Natural killer cell (primary cell): ENCODE data around the gene RCCD1. TPM values are rescaled to one million over a fixed set of nuclear protein-coding genes. Genes with fewer than 3 reads are reported as not detected.

Experiments
- ATAC-seq, 3 donors: fragments of 150-1000 bp in 2 of 3; fragments of 200-7000 bp in 1 of 3; cut with Tn5 transposase; 1 replicate in 1 of 3; 2 replicates in 2 of 3; pipeline ENCODE4 v1.10.0; 2021; ENCODE audit warnings: mild to moderate bottlenecking in 2 of 3, moderate library complexity in 2 of 3
- DNase-seq, 2 donors: peaks; one replicate each; pipeline versions ENCODE4 v3.0.0 to v3.0.0-alpha.2; 2013 to 2021; ENCODE audit warnings: mixed read lengths in 1 of 2
- H3K27ac ChIP-seq: one replicate; pipeline ENCODE4 v1.5.1; 2013; ENCODE audit warnings: mild to moderate bottlenecking, low read length
- H3K27me3 ChIP-seq: one replicate; pipeline ENCODE4 v1.6.1; 2013; ENCODE audit warnings: low read length; ENCODE audit not compliant: control insufficient read depth, insufficient read depth
- H3K36me3 ChIP-seq: one replicate; pipeline ENCODE4 v1.6.1; 2013; ENCODE audit warnings: low read length; ENCODE audit not compliant: control insufficient read depth, insufficient read depth
- H3K4me1 ChIP-seq: one replicate; pipeline ENCODE4 v1.6.1; 2013; ENCODE audit warnings: low read length; ENCODE audit not compliant: control insufficient read depth, insufficient read depth
- H3K4me3 ChIP-seq: one replicate; pipeline ENCODE4 v1.5.1; 2013; ENCODE audit warnings: low read length
- H3K9me3 ChIP-seq: one replicate; pipeline ENCODE4 v1.6.1; 2013; ENCODE audit warnings: low read length; ENCODE audit not compliant: control insufficient read depth, insufficient read depth
- H3K27ac Mint-ChIP-seq, 2 donors: one replicate each; pipeline ENCODE4 v1.8.0; 2022; ENCODE audit warnings: mild to moderate bottlenecking in 2 of 2, mixed read lengths in 2 of 2, moderate library complexity in 1 of 2
- H3K27me3 Mint-ChIP-seq, 2 donors: one replicate each; pipeline ENCODE4 v1.8.0; 2022; ENCODE audit warnings: low read depth in 2 of 2, mixed read lengths in 2 of 2
- H3K36me3 Mint-ChIP-seq: one replicate; pipeline ENCODE4 v1.8.0; 2022; ENCODE audit warnings: mixed read lengths
- H3K4me1 Mint-ChIP-seq, 2 donors: one replicate each; pipeline ENCODE4 v1.8.0; 2022; ENCODE audit warnings: mixed read lengths in 2 of 2
- H3K4me3 Mint-ChIP-seq: one replicate; pipeline ENCODE4 v1.8.0; 2022; ENCODE audit warnings: mild to moderate bottlenecking, moderate library complexity, mixed read lengths
- H3K9me3 Mint-ChIP-seq, 2 donors: one replicate each; pipeline ENCODE4 v1.8.0; 2022; ENCODE audit warnings: mixed read lengths in 2 of 2
- WGBS: methylation state at CpG from one replicate; pipeline ENCODE4 v1.1.7; 2013; ENCODE audit warnings: missing lambda C conversion rate; ENCODE audit not compliant: insufficient coverage; 5-methylcytosine and 5-hydroxymethylcytosine counted together
- intact Hi-C: fragments of 100-400 bp; cut with micrococcal nuclease; formaldehyde crosslinking; loops from one replicate; pipeline ENCODE4 v1.14.2; 2022
- total RNA-seq, 4 donors: library from RNA; stranded (reverse); fragments of 120-200 nt in 1 of 4; gene quantifications; one replicate each; pipeline versions ENCODE4 v1.2.3 to v1.2.4, GENCODE V29; 2013 to 2022
- TF ChIP-seq, protein P1 (sequence below): fragments of 200-600 bp; IDR thresholded peaks from one replicate; pipeline ENCODE4 v1.8.0; 2022; ENCODE audit warnings: antibody characterized with exemption

RCCD1 gene
- total RNA-seq, 3 donors from 2014 or later (not counting 1 experiment from before 2014, with no cell fraction given) = 4.2 to 5.4 (median 5.1) TPM

- WGBS = 98% methylated on average over 16 of the region's 16 CpGs
- Mint-ChIP-seq H3K36me3 (no peaks in the 10 kb centered on the region), H3K27ac (no peak overlapping the region), H3K9me3 (no peaks in the 10 kb centered on the region), H3K4me3 (no peak overlapping the region), H3K27me3 (no peaks in the 10 kb centered on the region), H3K4me1 (no peaks in the 10 kb centered on the region)
- DNase-seq = no peak
- H3K4me1 ChIP-seq = no peaks in the 10 kb centered on the region
- no peak for ATAC-seq
- TF ChIP-seq, protein P1, sequence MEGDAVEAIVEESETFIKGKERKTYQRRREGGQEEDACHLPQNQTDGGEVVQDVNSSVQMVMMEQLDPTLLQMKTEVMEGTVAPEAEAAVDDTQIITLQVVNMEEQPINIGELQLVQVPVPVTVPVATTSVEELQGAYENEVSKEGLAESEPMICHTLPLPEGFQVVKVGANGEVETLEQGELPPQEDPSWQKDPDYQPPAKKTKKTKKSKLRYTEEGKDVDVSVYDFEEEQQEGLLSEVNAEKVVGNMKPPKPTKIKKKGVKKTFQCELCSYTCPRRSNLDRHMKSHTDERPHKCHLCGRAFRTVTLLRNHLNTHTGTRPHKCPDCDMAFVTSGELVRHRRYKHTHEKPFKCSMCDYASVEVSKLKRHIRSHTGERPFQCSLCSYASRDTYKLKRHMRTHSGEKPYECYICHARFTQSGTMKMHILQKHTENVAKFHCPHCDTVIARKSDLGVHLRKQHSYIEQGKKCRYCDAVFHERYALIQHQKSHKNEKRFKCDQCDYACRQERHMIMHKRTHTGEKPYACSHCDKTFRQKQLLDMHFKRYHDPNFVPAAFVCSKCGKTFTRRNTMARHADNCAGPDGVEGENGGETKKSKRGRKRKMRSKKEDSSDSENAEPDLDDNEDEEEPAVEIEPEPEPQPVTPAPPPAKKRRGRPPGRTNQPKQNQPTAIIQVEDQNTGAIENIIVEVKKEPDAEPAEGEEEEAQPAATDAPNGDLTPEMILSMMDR = no peak
- H3K4me3 ChIP-seq = no peak overlapping the region
- no peaks in the 10 kb centered on the region for H3K27me3 ChIP-seq
- H3K9me3 ChIP-seq = no peaks in the 10 kb centered on the region
- no peak overlapping the region for H3K27ac ChIP-seq
- H3K36me3 ChIP-seq = peaks cover 78% of the 10 kb centered on the region
- intact Hi-C loops = no loop called here
Observed at GRCh38 chr15:90946538-90946937, 8.1 kb upstream of the RCCD1 start.

GRCh38 chr15:90946941-90947576 is 7.6 kb upstream of the RCCD1 start:
- Mint-ChIP-seq H3K4me1 (no peaks in the 10 kb centered on the region), H3K36me3 (no peaks in the 10 kb centered on the region), H3K4me3 (no peak overlapping the region), H3K27ac (no peak overlapping the region), H3K27me3 (no peaks in the 10 kb centered on the region), H3K9me3 (no peaks in the 10 kb centered on the region)
- Histone ChIP-seq H3K27ac (no peak overlapping the region), H3K4me1 (no peaks in the 10 kb centered on the region), H3K36me3 (peaks cover 79% of the 10 kb centered on the region), H3K9me3 (no peaks in the 10 kb centered on the region), H3K27me3 (no peaks in the 10 kb centered on the region), H3K4me3 (no peak overlapping the region)
- no peak for DNase-seq
- intact Hi-C loops = no loop called here
- TF ChIP-seq, protein P1 = no peak
- 90% methylated on average over 8 of the region's 8 CpGs for WGBS
- peak in 1 of 3 donors; percentile 3 for ATAC-seq

DNA sequence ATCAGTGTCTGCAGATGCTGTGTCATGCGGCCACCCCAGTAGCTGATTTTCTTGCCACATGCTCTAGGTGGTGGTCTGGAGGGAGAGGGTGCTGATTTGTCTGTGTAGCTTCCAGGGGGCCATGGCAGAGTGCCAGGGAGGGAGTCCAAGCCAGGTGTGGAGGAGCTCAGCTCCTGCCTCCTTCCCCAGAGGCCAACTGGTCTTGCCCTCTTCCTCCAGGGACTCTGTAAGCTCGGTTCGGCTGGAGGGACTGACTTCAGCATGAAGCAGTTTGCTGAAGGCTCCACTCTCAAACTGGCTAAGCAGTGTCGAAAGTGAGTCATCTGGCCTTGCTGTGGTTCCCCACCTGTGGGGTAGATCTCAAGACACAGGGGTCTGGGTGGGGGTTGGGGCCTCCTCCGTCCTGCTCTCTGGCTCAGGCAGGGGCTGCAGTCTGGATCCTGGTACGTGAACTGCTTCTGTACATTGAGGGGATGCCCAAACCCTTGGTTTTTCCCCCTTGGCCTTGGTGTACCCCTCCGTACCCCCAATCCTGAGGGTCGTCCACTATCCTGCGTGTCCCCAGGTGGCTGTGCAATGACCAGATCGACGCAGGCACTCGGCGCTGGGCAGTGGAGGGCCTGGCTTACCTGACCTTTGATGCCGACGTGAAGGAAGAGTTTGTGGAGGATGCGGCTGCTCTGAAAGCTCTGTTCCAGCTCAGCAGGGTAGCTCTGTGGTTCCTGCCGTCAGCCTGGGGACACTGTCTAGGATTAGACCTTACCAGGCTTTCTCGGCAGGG is 6.9 kb upstream of the RCCD1 start:
- H3K27me3 Mint-ChIP-seq = no peaks in the 10 kb centered on the region

More for the DNA sequence above, 6.9 kb upstream of the RCCD1 start:
- H3K27me3 ChIP-seq = no peaks in the 10 kb centered on the region
- no peak overlapping the region for H3K27ac ChIP-seq
- DNase-seq = no peak
- H3K4me1 ChIP-seq = no peaks in the 10 kb centered on the region
- Mint-ChIP-seq H3K4me3 (no peak overlapping the region), H3K36me3 (no peaks in the 10 kb centered on the region), H3K9me3 (no peaks in the 10 kb centered on the region), H3K4me1 (no peaks in the 10 kb centered on the region), H3K27ac (no peak overlapping the region)
- ATAC-seq = no peak
- no peak overlapping the region for H3K4me3 ChIP-seq
- TF ChIP-seq, protein P1 = no peak
- intact Hi-C loops = no loop called here
- H3K36me3 ChIP-seq = peaks cover 74% of the 10 kb centered on the region
- H3K9me3 ChIP-seq = no peaks in the 10 kb centered on the region
- 93% methylated on average over 18 of the region's 18 CpGs for WGBS
